Duodenal mucosa (tissue), 2 donors: Measurements from ENCODE around the gene ZNF330.

Source experiments
- H3K27ac ChIP-seq: one replicate; pipeline ENCODE4 v1.7.0; 2013; ENCODE audit warnings: low read depth, low read length
- H3K27me3 ChIP-seq, 2 donors: one replicate each; pipeline ENCODE4 v1.7.0; 2013; ENCODE audit warnings: low read length in 2 of 2, control low read depth in 1 of 2; ENCODE audit not compliant: insufficient read depth in 2 of 2, control insufficient read depth in 1 of 2
- H3K36me3 ChIP-seq, 2 donors: one replicate each; pipeline ENCODE4 v1.7.0; 2013; ENCODE audit warnings: low read length in 2 of 2, control low read depth in 1 of 2; ENCODE audit not compliant: insufficient read depth in 2 of 2, control insufficient read depth in 1 of 2
- H3K4me1 ChIP-seq, 2 donors: one replicate each; pipeline ENCODE4 v1.7.0; 2013; ENCODE audit warnings: low read length in 2 of 2, control low read depth in 1 of 2; ENCODE audit not compliant: insufficient read depth in 2 of 2, control insufficient read depth in 1 of 2
- H3K4me3 ChIP-seq, 2 donors: one replicate each; pipeline ENCODE4 v1.7.0; 2013; ENCODE audit warnings: low read length in 2 of 2, low read depth in 1 of 2
- H3K9ac ChIP-seq, 2 donors: one replicate each; pipeline ENCODE4 v1.7.0; 2013; ENCODE audit warnings: low read length in 2 of 2, low read depth in 1 of 2
- H3K9me3 ChIP-seq, 2 donors: one replicate each; pipeline ENCODE4 v1.7.0; 2013; ENCODE audit warnings: low read length in 2 of 2, control low read depth in 1 of 2; ENCODE audit not compliant: control insufficient read depth in 1 of 2

The ZNF330 gene

GRCh38 chr4:141233673-141234072, 13.0 kb downstream of the ZNF330 start:
- no peak overlapping the region for H3K27ac ChIP-seq
- H3K27me3 ChIP-seq: no peaks in the 10 kb centered on the region
- peaks cover 16 to 62% of the 10 kb centered on the region in 2 donors for H3K36me3 ChIP-seq
- H3K9ac ChIP-seq: no peak overlapping the region
- no peaks in the 10 kb centered on the region for H3K4me1 ChIP-seq
- H3K9me3 ChIP-seq: no peaks in the 10 kb centered on the region
- H3K4me3 ChIP-seq: no peak overlapping the region

GRCh38 chr4:141238186-141238585, 17.5 kb downstream of the ZNF330 start:
- H3K27ac ChIP-seq: no peak overlapping the region
- H3K4me1 ChIP-seq: no peaks in the 10 kb centered on the region
- no peak overlapping the region for H3K9ac ChIP-seq
- peaks cover 3 to 24% of the 10 kb centered on the region in 2 donors for H3K36me3 ChIP-seq
- H3K9me3 ChIP-seq: no peaks in the 10 kb centered on the region
- no peaks in the 10 kb centered on the region for H3K27me3 ChIP-seq
- H3K4me3 ChIP-seq: no peak overlapping the region

- Histone ChIP-seq H3K9ac (no peak overlapping the region), H3K9me3 (no peaks in the 10 kb centered on the region), H3K36me3 (peaks cover 0 to 4% of the 10 kb centered on the region in 2 donors), H3K4me3 (no peak overlapping the region), H3K27me3 (no peaks in the 10 kb centered on the region), H3K27ac (no peak overlapping the region), H3K4me1 (no peaks in the 10 kb centered on the region)
Observed at GRCh38 chr4:141240259-141240658, 19.6 kb downstream of the ZNF330 start.

GRCh38 chr4:141240671-141241070, 20.0 kb downstream of the ZNF330 start:
- Histone ChIP-seq H3K27ac (no peak overlapping the region), H3K9me3 (no peaks in the 10 kb centered on the region), H3K36me3 (no peaks in the 10 kb centered on the region), H3K9ac (no peak overlapping the region), H3K4me3 (no peak overlapping the region), H3K4me1 (no peaks in the 10 kb centered on the region), H3K27me3 (no peaks in the 10 kb centered on the region)

- H3K27me3 ChIP-seq: no peaks in the 10 kb centered on the region
- no peaks in the 10 kb centered on the region for H3K4me1 ChIP-seq
- H3K4me3 ChIP-seq: no peak overlapping the region
- H3K36me3 ChIP-seq: no peaks in the 10 kb centered on the region
- no peak overlapping the region for H3K27ac ChIP-seq
- H3K9me3 ChIP-seq: no peaks in the 10 kb centered on the region
- no peak overlapping the region for H3K9ac ChIP-seq
Observed at GRCh38 chr4:141241986-141242385, 21.3 kb downstream of the ZNF330 start.

- Histone ChIP-seq H3K4me3 (no peak overlapping the region), H3K27me3 (no peaks in the 10 kb centered on the region), H3K4me1 (no peaks in the 10 kb centered on the region), H3K9me3 (no peaks in the 10 kb centered on the region), H3K36me3 (no peaks in the 10 kb centered on the region), H3K27ac (no peak overlapping the region), H3K9ac (no peak overlapping the region)
Observed at GRCh38 chr4:141244419-141244818, 23.7 kb downstream of the ZNF330 start.

GRCh38 chr4:141246243-141246642, 25.5 kb downstream of the ZNF330 start:
- no peaks in the 10 kb centered on the region for H3K27me3 ChIP-seq
- H3K4me1 ChIP-seq: no peaks in the 10 kb centered on the region
- no peaks in the 10 kb centered on the region for H3K9me3 ChIP-seq
- H3K27ac ChIP-seq: no peak overlapping the region
- no peak overlapping the region for H3K9ac ChIP-seq
- no peak overlapping the region for H3K4me3 ChIP-seq
- no peaks in the 10 kb centered on the region for H3K36me3 ChIP-seq

- no peaks in the 10 kb centered on the region for H3K36me3 ChIP-seq
- H3K27ac ChIP-seq: no peak overlapping the region
- no peaks in the 10 kb centered on the region for H3K27me3 ChIP-seq
- no peak overlapping the region for H3K9ac ChIP-seq
- no peaks in the 10 kb centered on the region for H3K9me3 ChIP-seq
- H3K4me3 ChIP-seq: no peak overlapping the region
- H3K4me1 ChIP-seq: no peaks in the 10 kb centered on the region
Observed at GRCh38 chr4:141246683-141247429, 26.2 kb downstream of the ZNF330 start.

GRCh38 chr4:141247430-141247780, 26.7 kb downstream of the ZNF330 start:
- Histone ChIP-seq H3K27ac (no peak overlapping the region), H3K9ac (no peak overlapping the region), H3K36me3 (no peaks in the 10 kb centered on the region), H3K4me3 (no peak overlapping the region), H3K27me3 (no peaks in the 10 kb centered on the region), H3K4me1 (no peaks in the 10 kb centered on the region), H3K9me3 (no peaks in the 10 kb centered on the region)

- no peak overlapping the region for H3K4me3 ChIP-seq
- no peaks in the 10 kb centered on the region for H3K36me3 ChIP-seq
- H3K9ac ChIP-seq: no peak overlapping the region
- no peak overlapping the region for H3K27ac ChIP-seq
- no peaks in the 10 kb centered on the region for H3K27me3 ChIP-seq
- H3K4me1 ChIP-seq: no peaks in the 10 kb centered on the region
- H3K9me3 ChIP-seq: no peaks in the 10 kb centered on the region
Observed at GRCh38 chr4:141248029-141248428, 27.3 kb downstream of the ZNF330 start.
